GM12891 (cell line): ENCODE data around the gene OTUD6A.

Source experiments
- PAX5 ChIP-seq: IDR thresholded peaks from 2 replicates; pipeline ENCODE4 v1.6.1; 2011; ENCODE audit warnings: low read length, moderate library complexity, mild to moderate bottlenecking; ENCODE audit not compliant: insufficient read depth, severe bottlenecking
- POLR2A ChIP-seq: IDR thresholded peaks from 2 replicates; pipeline ENCODE4 v1.6.1; 2011; ENCODE audit warnings: low read depth, low read length, control low read depth
- POU2F2 ChIP-seq: IDR thresholded peaks from 2 replicates; pipeline ENCODE4 v1.6.1; 2011; ENCODE audit warnings: low read depth, mild to moderate bottlenecking, control low read depth, low read length, moderate library complexity
- TAF1 ChIP-seq: IDR thresholded peaks from 2 replicates; pipeline ENCODE4 v1.6.1; 2011; ENCODE audit warnings: low read depth, low read length, control low read depth

DNA sequence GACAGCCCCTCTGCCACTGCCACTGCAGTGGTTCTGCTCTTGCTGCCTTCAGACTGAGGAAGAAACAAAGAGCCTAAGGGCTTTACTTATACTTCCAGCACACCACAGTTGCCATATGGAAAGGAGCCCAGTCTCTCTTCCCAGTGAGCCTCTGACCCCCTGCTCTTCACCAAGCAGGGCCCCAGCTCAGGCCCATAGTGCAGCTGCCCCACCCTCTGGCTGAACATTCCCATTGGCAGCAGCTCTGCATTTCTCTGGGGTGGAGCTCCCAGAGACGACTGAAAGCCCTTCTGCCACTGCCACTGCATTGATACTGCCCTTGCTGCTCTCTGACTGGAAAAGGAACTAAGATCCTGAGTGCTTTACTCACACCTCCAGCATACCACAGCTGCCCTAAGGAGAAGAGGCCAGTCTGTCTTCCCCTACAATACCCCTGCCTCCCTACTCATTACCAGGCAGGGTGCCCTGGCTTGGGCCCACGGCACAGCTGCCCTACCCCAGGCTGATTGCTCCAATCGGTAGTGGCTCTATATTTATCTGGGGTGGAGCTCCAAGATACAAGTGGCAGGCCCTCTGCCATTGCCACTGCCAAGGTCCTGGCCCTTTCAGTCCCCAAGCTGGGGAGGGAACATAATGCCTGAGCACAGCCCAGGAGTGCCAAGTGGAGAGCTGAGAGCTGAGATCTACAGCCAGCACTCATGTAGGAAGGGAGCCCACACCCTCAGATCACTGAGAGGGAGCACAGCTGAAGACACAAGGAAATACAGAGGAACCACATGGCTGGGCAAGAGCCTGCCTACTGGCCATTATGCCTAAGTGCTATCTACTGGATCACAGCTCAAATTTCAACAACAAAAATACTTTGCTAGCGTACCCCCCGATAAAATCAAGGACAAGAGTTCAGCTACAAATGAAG, 48.5 kb upstream of the OTUD6A start:
- TF ChIP-seq POLR2A (no peak), POU2F2 (no peak), PAX5 (no peak), TAF1 (no peak)
